Endodermal cell (in vitro differentiated cells): ENCODE results near the gene DHRS4. TPM values are rescaled to one million over a fixed set of nuclear protein-coding genes. Genes with fewer than 3 reads are reported as not detected.

ENCODE experiments used
- DNase-seq: peaks from one replicate; pipeline ENCODE4 v3.0.0-alpha.2; 2017
- H3K27ac ChIP-seq: 2 replicates; pipeline ENCODE4 v1.5.1; 2013; ENCODE audit warnings: mild to moderate bottlenecking, low read depth, low read length, moderate library complexity
- H3K27me3 ChIP-seq: 2 replicates; pipeline ENCODE4 v1.6.1; 2013; ENCODE audit warnings: mild to moderate bottlenecking, low read length, moderate library complexity; ENCODE audit not compliant: insufficient read depth, control insufficient read depth, poor library complexity, severe bottlenecking
- H3K36me3 ChIP-seq: 2 replicates; pipeline ENCODE4 v1.7.0; 2013; ENCODE audit warnings: mild to moderate bottlenecking, low read length, moderate library complexity; ENCODE audit not compliant: control insufficient read depth, insufficient read depth
- H3K4me1 ChIP-seq: one replicate; pipeline ENCODE4 v1.7.0; 2013; ENCODE audit warnings: low read length; ENCODE audit not compliant: control insufficient read depth, insufficient read depth
- H3K4me3 ChIP-seq: 2 replicates; pipeline ENCODE4 v1.5.1; 2013; ENCODE audit warnings: mild to moderate bottlenecking, low read length, moderate library complexity
- H3K9ac ChIP-seq: 2 replicates; pipeline ENCODE4 v1.6.1; 2013; ENCODE audit warnings: mild to moderate bottlenecking, low read length, moderate library complexity; ENCODE audit not compliant: poor library complexity, severe bottlenecking; ENCODE audit errors: extremely low read depth
- H3K9me3 ChIP-seq: 2 replicates; pipeline ENCODE4 v1.6.1; 2013; ENCODE audit warnings: mild to moderate bottlenecking, low read length, moderate library complexity; ENCODE audit not compliant: control insufficient read depth
- H3K27ac Mint-ChIP-seq: 2 replicates; pipeline ENCODE4 v1.8.0; 2020; ENCODE audit warnings: mixed read lengths
- H3K27me3 Mint-ChIP-seq: 2 replicates; pipeline ENCODE4 v1.8.0; 2021; ENCODE audit warnings: mild to moderate bottlenecking, mixed read lengths; ENCODE audit not compliant: insufficient read depth
- H3K36me3 Mint-ChIP-seq: 2 replicates; pipeline ENCODE4 v1.8.0; 2020; ENCODE audit warnings: low read depth, mixed read lengths
- H3K4me1 Mint-ChIP-seq: 2 replicates; pipeline ENCODE4 v1.8.0; 2020; ENCODE audit warnings: mixed read lengths
- H3K4me3 Mint-ChIP-seq: 2 replicates; pipeline ENCODE4 v1.8.0; 2020; ENCODE audit warnings: mild to moderate bottlenecking, moderate library complexity, mixed read lengths
- H3K9me3 Mint-ChIP-seq: 2 replicates; pipeline ENCODE4 v1.8.0; 2020; ENCODE audit warnings: mild to moderate bottlenecking, mixed read lengths
- CTCF ChIP-seq: fragments of 200-600 bp; sonication (generic); conservative IDR thresholded peaks from 2 replicates; pipeline ENCODE4 v1.5.0; 2021; ENCODE audit warnings: antibody characterized with exemption, mild to moderate bottlenecking
- WGBS, 2 experiments: methylation state at CpG; one replicate each; pipeline versions ENCODE4 v1.1.5 to v1.1.7; 2013; ENCODE audit warnings: missing lambda C conversion rate in 2 of 2, mixed read lengths in 1 of 2; ENCODE audit not compliant: insufficient coverage in 1 of 2, insufficient read length in 1 of 2; 5-methylcytosine and 5-hydroxymethylcytosine counted together
- total RNA-seq, 2 donors: library from RNA; stranded (reverse); fragmentation: NEBNext Ultra II Directional in 1 of 2; extraction: Animal tissue kit (Norgen Biotek cat#: 25700) in 1 of 2; gene quantifications; 2 replicates in 1 of 2; 3 replicates in 1 of 2; pipeline ENCODE4 v1.2.1, GENCODE V29; 2021

The DHRS4 gene
- total RNA-seq, 2 donors from 2014 or later = 18.3 to 20.9 TPM

DNA sequence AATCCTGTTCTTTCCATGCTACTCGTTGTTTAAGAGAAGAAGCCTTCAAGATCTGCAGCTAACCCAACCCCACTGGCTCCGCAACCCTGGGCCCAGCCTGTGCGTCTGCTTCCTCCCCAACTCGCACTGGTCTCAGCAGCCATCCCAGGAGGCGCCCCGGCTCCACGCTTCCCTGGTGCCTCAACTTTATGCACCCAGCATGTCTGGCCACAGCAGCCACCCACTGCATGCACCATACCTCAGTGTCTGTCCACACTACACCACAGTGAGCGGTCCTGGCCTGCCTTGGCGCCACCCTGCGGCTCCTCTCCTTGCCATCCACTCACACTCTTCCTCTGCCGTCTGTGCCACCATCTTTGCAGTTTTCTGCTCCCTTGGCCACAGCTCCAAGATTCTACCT is 27.0 kb upstream of the DHRS4 start:
- Histone ChIP-seq H3K27ac (no peak overlapping the region), H3K4me1 (no peaks in the 10 kb centered on the region), H3K9me3 (no peaks in the 10 kb centered on the region), H3K27me3 (no peaks in the 10 kb centered on the region), H3K36me3 (no peaks in the 10 kb centered on the region), H3K4me3 (no peak overlapping the region), H3K9ac (no peak overlapping the region)
- Mint-ChIP-seq H3K36me3 (no peaks in the 10 kb centered on the region), H3K4me1 (peaks cover 2% of the 10 kb centered on the region), H3K4me3 (no peak overlapping the region), H3K27me3 (peaks cover 6% of the 10 kb centered on the region), H3K9me3 (peaks cover 6% of the 10 kb centered on the region), H3K27ac (no peak overlapping the region)
- WGBS, 2 experiments = 89 to 99% methylated on average over 8 to 11 of the region's 11 CpGs
- TF ChIP-seq CTCF = no peak
- DNase-seq = no peak

DNA sequence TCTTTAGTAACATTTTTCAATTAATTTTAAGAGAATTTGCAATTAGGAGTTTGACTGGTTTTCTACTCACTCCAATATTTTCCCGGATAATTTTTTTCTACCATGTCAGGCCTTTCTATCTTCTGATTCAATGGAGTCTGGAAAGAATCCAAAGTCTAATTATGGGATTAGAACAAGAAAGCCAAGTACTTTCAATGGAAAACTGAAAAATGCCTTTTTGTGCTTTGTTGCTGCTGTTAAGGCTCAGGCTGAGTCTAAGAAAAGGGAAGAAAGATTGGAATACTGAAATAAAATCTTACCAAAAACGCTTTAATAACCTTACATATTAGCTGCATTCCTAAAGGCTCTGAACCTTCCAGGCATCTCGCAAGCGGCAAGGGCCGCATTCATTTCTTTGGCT is 24.4 kb upstream of the DHRS4 start:
- H3K27ac ChIP-seq = no peak overlapping the region
- H3K4me1 Mint-ChIP-seq = peaks cover 2% of the 10 kb centered on the region
- no peak overlapping the region for H3K9ac ChIP-seq
- no peak overlapping the region for H3K4me3 Mint-ChIP-seq
- H3K4me1 ChIP-seq = no peaks in the 10 kb centered on the region
- no peaks in the 10 kb centered on the region for H3K27me3 ChIP-seq
- no peak overlapping the region for H3K4me3 ChIP-seq
- DNase-seq = no peak
- H3K9me3 ChIP-seq = no peaks in the 10 kb centered on the region
- WGBS, 2 experiments = 80 to 100% methylated on average over 1 to 5 of the region's 5 CpGs
- TF ChIP-seq CTCF = no peak
- peaks cover 3% of the 10 kb centered on the region for H3K9me3 Mint-ChIP-seq
- no peaks in the 10 kb centered on the region for H3K36me3 ChIP-seq
- H3K36me3 Mint-ChIP-seq = no peaks in the 10 kb centered on the region
- H3K27me3 Mint-ChIP-seq = peaks cover 8% of the 10 kb centered on the region
- H3K27ac Mint-ChIP-seq = no peak overlapping the region

GRCh38 chr14:23929822-23930294 is 23.7 kb upstream of the DHRS4 start:
- Mint-ChIP-seq H3K27ac (no peak overlapping the region), H3K27me3 (peaks cover 11% of the 10 kb centered on the region), H3K4me3 (no peak overlapping the region), H3K4me1 (peaks cover 2% of the 10 kb centered on the region), H3K36me3 (no peaks in the 10 kb centered on the region), H3K9me3 (peaks cover 3% of the 10 kb centered on the region)
- Histone ChIP-seq H3K4me3 (no peak overlapping the region), H3K27me3 (no peaks in the 10 kb centered on the region), H3K9me3 (no peaks in the 10 kb centered on the region), H3K36me3 (no peaks in the 10 kb centered on the region), H3K27ac (no peak overlapping the region), H3K4me1 (no peaks in the 10 kb centered on the region), H3K9ac (no peak overlapping the region)
- TF ChIP-seq CTCF = peak; percentile 91
- 30 to 46% methylated on average over 2 to 3 of the region's 3 CpGs for WGBS, 2 experiments
- peak; percentile 96 for DNase-seq
